ENCODE results near the gene NPC1L1.

DNA sequence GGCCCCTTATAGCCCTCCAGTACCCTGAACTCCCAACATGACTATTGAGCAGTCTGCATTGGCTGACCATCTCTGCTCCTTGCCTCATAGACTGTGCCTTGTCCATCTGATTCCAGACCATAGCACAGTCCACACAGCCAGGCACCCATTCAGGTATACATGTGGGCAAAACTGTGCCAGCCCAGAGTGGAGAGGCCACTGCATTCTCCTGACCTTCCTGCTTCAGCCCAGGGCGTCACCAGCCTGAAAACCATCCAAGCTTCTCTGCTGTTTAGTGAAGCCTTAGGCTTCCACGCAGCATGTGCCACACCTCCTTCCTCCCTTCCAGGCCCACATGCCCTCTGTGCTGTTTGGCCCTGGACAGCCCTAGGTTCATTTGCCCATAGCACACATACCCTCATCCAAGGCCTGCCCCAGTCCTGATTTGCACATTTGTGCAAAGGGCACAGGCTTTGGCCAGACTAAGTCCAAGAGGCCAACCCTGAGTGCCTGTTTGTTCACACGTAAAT lies 22.1 kb upstream of the NPC1L1 start:
- TF ChIP-seq, protein P1, sequence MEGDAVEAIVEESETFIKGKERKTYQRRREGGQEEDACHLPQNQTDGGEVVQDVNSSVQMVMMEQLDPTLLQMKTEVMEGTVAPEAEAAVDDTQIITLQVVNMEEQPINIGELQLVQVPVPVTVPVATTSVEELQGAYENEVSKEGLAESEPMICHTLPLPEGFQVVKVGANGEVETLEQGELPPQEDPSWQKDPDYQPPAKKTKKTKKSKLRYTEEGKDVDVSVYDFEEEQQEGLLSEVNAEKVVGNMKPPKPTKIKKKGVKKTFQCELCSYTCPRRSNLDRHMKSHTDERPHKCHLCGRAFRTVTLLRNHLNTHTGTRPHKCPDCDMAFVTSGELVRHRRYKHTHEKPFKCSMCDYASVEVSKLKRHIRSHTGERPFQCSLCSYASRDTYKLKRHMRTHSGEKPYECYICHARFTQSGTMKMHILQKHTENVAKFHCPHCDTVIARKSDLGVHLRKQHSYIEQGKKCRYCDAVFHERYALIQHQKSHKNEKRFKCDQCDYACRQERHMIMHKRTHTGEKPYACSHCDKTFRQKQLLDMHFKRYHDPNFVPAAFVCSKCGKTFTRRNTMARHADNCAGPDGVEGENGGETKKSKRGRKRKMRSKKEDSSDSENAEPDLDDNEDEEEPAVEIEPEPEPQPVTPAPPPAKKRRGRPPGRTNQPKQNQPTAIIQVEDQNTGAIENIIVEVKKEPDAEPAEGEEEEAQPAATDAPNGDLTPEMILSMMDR (IDR thresholded peaks at IDR 0.05), result no peak
- TF ChIP-seq POLR2A (IDR thresholded peaks at IDR 0.05), result no peak

Data from esophagus squamous epithelium (tissue), 4 donors.